ENCODE results near the gene MAP3K20. TPM values are rescaled to one million over a fixed set of nuclear protein-coding genes. Genes with fewer than 3 reads are reported as not detected.

MAP3K20 gene
- polyA plus RNA-seq, 1 of the 3 experiments (the other 2 are of a cell fraction): 8.5 TPM

- Histone ChIP-seq H3K27me3 (ENCODE audit: insufficient read depth) (no peaks in the 10 kb centered on the region), H3K9me2 (no peaks in the 10 kb centered on the region), H3K9me3 (no peaks in the 10 kb centered on the region), H2AFZ (ENCODE audit: low read depth) (no peak overlapping the region), H3K9ac (no peak overlapping the region), H3K79me2 (ENCODE audit: insufficient read depth) (no peaks in the 10 kb centered on the region), H3F3A (replicated peaks; ENCODE audit: insufficient read depth) (no peaks in the 10 kb centered on the region), H3K4me1 (ENCODE audit: control insufficient read depth in 1 of 2, insufficient read depth in 2 of 2, low read depth in 1 of 2, low read length in 1 of 2) (no peaks in the 10 kb centered on the region), H3K4me2 (no peak overlapping the region), H4K20me1 (ENCODE audit: insufficient read depth) (no peaks in the 10 kb centered on the region), H3K36me3 (replicated peaks in 1 of 2; ENCODE audit: control insufficient read depth in 1 of 2, insufficient read depth in 2 of 2, low read length in 1 of 2) (no peaks in the 10 kb centered on the region), H3K27ac (ENCODE audit: low read depth in 2 of 2, low read length in 1 of 2) (no peak overlapping the region), H3K4me3 (ENCODE audit: low read depth in 2 of 2, low read length in 1 of 2) (no peak overlapping the region)
- CTCF ChIA-PET: no interaction called here
- TF ChIP-seq MAX (IDR thresholded peaks at IDR 0.05; ENCODE audit: low read depth) (no peak), CHD2 (IDR thresholded peaks at IDR 0.05; ENCODE audit: low read length, partially characterized antibody) (no peak), TAF1 (IDR thresholded peaks at IDR 0.05; ENCODE audit: borderline replicate concordance, low read depth, low read length) (no peak), SMC3 (IDR thresholded peaks at IDR 0.05; ENCODE audit: low read depth, low read length) (no peak), MXI1 (IDR thresholded peaks at IDR 0.05; ENCODE audit: low read depth, low read length) (no peak), NFIC (IDR thresholded peaks at IDR 0.05; ENCODE audit: borderline replicate concordance) (no peak), GATA2 (CRISPR knock-in tag; IDR thresholded peaks at IDR 0.05) (no peak), RFX5 (IDR thresholded peaks at IDR 0.05; ENCODE audit: low read length) (no peak), MEF2A (IDR thresholded peaks at IDR 0.05; ENCODE audit: borderline replicate concordance, low read depth) (no peak), FOXM1 (IDR thresholded peaks at IDR 0.05; ENCODE audit: low read depth) (no peak), REST (IDR thresholded peaks at IDR 0.05; ENCODE audit: low read depth, low read length) (no peak)
- POLR2A ChIA-PET: no interaction called here
- DNase-seq: no peak
- WGBS (ENCODE audit: low lambda C conversion rate): 17% methylated on average over 5 of the region's 5 CpGs
Observed at GRCh38 chr2:173299764-173300163, 224.1 kb downstream of the MAP3K20 start.

DNA sequence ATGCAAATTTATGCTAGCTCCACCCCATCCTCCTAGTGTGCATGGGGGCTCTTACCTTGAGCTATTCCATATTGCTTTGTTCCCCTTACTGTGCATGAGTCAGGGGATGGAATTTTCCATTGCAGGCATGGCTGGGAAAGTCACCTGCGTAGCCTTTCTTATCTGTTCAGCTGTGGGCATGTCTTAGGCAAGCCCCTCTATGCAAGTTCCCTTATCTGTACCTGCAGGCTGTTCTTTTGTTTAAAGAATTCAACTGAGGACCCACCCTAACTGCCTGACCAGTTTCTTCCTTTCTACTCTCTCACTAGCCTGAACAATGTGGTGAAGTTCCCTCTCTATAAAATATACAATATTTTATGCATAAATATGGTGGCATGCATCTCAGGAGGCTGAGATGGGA lies 224.8 kb downstream of the MAP3K20 start:
- Histone ChIP-seq H3K36me3 (replicated peaks in 1 of 2; ENCODE audit: control insufficient read depth in 1 of 2, insufficient read depth in 2 of 2, low read length in 1 of 2) (no peaks in the 10 kb centered on the region), H3K4me1 (ENCODE audit: control insufficient read depth in 1 of 2, insufficient read depth in 2 of 2, low read depth in 1 of 2, low read length in 1 of 2) (no peaks in the 10 kb centered on the region), H3F3A (replicated peaks; ENCODE audit: insufficient read depth) (no peaks in the 10 kb centered on the region), H4K20me1 (ENCODE audit: insufficient read depth) (no peaks in the 10 kb centered on the region), H2AFZ (ENCODE audit: low read depth) (no peak overlapping the region), H3K9ac (no peak overlapping the region), H3K4me2 (no peak overlapping the region), H3K79me2 (ENCODE audit: insufficient read depth) (no peaks in the 10 kb centered on the region), H3K9me2 (no peaks in the 10 kb centered on the region), H3K27ac (ENCODE audit: low read depth in 2 of 2, low read length in 1 of 2) (no peak overlapping the region), H3K4me3 (ENCODE audit: low read depth in 2 of 2, low read length in 1 of 2) (no peak overlapping the region), H3K27me3 (ENCODE audit: insufficient read depth) (no peaks in the 10 kb centered on the region), H3K9me3 (no peaks in the 10 kb centered on the region)
- ChIA-PET CTCF (interaction anchor here (1.0 kb wide), 1 partner anchor 369 kb away, joined by 3 read pairs; no protein-coding TSS in a partner anchor), POLR2A (no interaction called here)
- WGBS (ENCODE audit: low lambda C conversion rate): 40% methylated on average over 1 of the region's 1 CpG
- DNase-seq: no peak
- TF ChIP-seq TEAD4 (IDR thresholded peaks at IDR 0.05; ENCODE audit: borderline replicate concordance, insufficient read depth) (no peak), MEF2A (IDR thresholded peaks at IDR 0.05; ENCODE audit: borderline replicate concordance, low read depth) (no peak), ZBTB33 (IDR thresholded peaks at IDR 0.05; ENCODE audit: borderline replicate concordance, low read depth) (no peak), FOSL2 (IDR thresholded peaks at IDR 0.05; ENCODE audit: borderline replicate concordance, low read depth) (no peak), RCOR1 (IDR thresholded peaks at IDR 0.05; ENCODE audit: low read length) (no peak), NRF1 (IDR thresholded peaks at IDR 0.05; ENCODE audit: low read depth, low read length) (no peak), SIN3A (IDR thresholded peaks at IDR 0.05; ENCODE audit: borderline replicate concordance, low read depth, low read length) (no peak), MAX (IDR thresholded peaks at IDR 0.05; ENCODE audit: low read depth) (no peak), EZH2phosphoT487 (IDR thresholded peaks at IDR 0.05; ENCODE audit: borderline replicate concordance, low read depth) (no peak)
- TF ChIP-seq, protein P1, sequence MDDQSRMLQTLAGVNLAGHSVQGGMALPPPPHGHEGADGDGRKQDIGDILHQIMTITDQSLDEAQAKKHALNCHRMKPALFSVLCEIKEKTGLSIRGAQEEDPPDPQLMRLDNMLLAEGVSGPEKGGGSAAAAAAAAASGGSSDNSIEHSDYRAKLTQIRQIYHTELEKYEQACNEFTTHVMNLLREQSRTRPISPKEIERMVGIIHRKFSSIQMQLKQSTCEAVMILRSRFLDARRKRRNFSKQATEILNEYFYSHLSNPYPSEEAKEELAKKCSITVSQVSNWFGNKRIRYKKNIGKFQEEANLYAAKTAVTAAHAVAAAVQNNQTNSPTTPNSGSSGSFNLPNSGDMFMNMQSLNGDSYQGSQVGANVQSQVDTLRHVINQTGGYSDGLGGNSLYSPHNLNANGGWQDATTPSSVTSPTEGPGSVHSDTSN (IDR thresholded peaks at IDR 0.05): no peak
- TF ChIP-seq, protein P2, sequence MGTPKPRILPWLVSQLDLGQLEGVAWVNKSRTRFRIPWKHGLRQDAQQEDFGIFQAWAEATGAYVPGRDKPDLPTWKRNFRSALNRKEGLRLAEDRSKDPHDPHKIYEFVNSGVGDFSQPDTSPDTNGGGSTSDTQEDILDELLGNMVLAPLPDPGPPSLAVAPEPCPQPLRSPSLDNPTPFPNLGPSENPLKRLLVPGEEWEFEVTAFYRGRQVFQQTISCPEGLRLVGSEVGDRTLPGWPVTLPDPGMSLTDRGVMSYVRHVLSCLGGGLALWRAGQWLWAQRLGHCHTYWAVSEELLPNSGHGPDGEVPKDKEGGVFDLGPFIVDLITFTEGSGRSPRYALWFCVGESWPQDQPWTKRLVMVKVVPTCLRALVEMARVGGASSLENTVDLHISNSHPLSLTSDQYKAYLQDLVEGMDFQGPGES (IDR thresholded peaks at IDR 0.05; ENCODE audit: low read depth, low read length): no peak

Data from SK-N-SH (cell line).